ENCODE results near the gene XBP1. TPM values are rescaled to one million over a fixed set of nuclear protein-coding genes. Genes with fewer than 3 reads are reported as not detected.
A peak's percentile ranks its signal among the peaks of the same experiment; 100 is the strongest.

Gene XBP1
- total and polyA plus RNA-seq, 2 donors from 2014 or later, result 114 to 220 TPM

DNA sequence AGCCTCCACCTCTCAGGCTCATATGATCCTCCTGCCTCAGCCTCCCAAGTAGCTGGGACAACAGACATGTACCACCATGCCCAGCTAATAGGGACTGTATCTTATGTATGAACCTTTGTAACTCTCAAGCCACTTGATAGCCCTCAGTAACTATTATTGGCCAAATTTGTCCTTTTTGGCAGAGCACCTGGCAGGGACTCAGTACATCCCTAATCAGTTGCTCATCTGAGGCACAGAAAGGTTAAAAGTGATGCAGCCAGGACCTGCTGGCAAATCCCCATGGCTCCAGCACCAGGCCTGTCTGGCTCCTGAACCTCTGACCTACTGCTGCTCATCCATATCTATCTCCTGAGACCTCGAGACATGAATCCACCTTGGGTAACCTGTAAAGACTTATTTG lies 21.1 kb upstream of the XBP1 start:
- H3K4me3 ChIP-seq (ENCODE audit: low read length in 3 of 3), result no peak overlapping the region
- H3K9me3 ChIP-seq (ENCODE audit: control insufficient read depth in 2 of 3, insufficient read depth in 1 of 3, low read length in 3 of 3), result no peaks in the 10 kb centered on the region
- intact Hi-C loops (cut with DNase I), result no loop called here
- no peak for DNase-seq
- FAIRE-seq, result no peak
- H3K4me1 ChIP-seq (ENCODE audit: control insufficient read depth in 2 of 3, insufficient read depth in 2 of 3, low read depth in 1 of 3, low read length in 3 of 3), result peaks cover 11 to 25% (median 24%) of the 10 kb centered on the region in 3 donors
- no peak overlapping the region for H3K9ac ChIP-seq (ENCODE audit: low read length in 3 of 3)
- H3K27ac ChIP-seq (ENCODE audit: low read depth in 2 of 2, low read length in 2 of 2), result no peak overlapping the region
- H3K36me3 ChIP-seq (ENCODE audit: control insufficient read depth in 2 of 3, insufficient read depth in 3 of 3, low read length in 3 of 3), result no peaks in the 10 kb centered on the region
- no peaks in the 10 kb centered on the region for H3K27me3 ChIP-seq (ENCODE audit: control insufficient read depth, insufficient read depth, low read length)
- TF ChIP-seq, protein P1, sequence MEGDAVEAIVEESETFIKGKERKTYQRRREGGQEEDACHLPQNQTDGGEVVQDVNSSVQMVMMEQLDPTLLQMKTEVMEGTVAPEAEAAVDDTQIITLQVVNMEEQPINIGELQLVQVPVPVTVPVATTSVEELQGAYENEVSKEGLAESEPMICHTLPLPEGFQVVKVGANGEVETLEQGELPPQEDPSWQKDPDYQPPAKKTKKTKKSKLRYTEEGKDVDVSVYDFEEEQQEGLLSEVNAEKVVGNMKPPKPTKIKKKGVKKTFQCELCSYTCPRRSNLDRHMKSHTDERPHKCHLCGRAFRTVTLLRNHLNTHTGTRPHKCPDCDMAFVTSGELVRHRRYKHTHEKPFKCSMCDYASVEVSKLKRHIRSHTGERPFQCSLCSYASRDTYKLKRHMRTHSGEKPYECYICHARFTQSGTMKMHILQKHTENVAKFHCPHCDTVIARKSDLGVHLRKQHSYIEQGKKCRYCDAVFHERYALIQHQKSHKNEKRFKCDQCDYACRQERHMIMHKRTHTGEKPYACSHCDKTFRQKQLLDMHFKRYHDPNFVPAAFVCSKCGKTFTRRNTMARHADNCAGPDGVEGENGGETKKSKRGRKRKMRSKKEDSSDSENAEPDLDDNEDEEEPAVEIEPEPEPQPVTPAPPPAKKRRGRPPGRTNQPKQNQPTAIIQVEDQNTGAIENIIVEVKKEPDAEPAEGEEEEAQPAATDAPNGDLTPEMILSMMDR (IDR thresholded peaks at IDR 0.05; ENCODE audit: borderline replicate concordance, extremely low read depth, insufficient read depth), result no peak

DNA sequence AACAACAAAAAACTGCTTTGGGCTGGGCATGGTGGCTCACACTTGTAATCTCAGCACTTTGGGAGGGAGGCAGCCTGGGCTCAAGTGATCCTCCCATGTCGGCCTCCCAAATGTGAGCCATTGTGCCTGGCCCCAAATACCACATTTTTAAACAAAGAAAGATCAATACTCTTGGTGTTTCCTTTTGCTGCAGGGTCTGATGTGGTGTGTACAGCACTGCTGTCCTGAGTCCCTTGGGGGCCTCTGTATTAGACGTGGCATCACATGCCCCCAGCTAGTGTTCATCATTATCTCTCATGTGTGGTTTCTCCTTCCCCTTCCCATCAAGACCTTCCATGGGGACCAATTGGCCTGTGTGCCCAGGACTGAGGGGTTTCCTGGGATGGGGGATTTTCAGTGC lies 20.5 kb upstream of the XBP1 start:
- no peak for FAIRE-seq
- Histone ChIP-seq H3K4me3 (ENCODE audit: low read length in 3 of 3) (no peak overlapping the region), H3K27me3 (ENCODE audit: control insufficient read depth, insufficient read depth, low read length) (no peaks in the 10 kb centered on the region), H3K27ac (ENCODE audit: low read depth in 2 of 2, low read length in 2 of 2) (no peak overlapping the region), H3K9ac (ENCODE audit: low read length in 3 of 3) (no peak overlapping the region), H3K36me3 (ENCODE audit: control insufficient read depth in 2 of 3, insufficient read depth in 3 of 3, low read length in 3 of 3) (no peaks in the 10 kb centered on the region), H3K4me1 (ENCODE audit: control insufficient read depth in 2 of 3, insufficient read depth in 2 of 3, low read depth in 1 of 3, low read length in 3 of 3) (peaks cover 11 to 25% (median 24%) of the 10 kb centered on the region in 3 donors), H3K9me3 (ENCODE audit: control insufficient read depth in 2 of 3, insufficient read depth in 1 of 3, low read length in 3 of 3) (no peaks in the 10 kb centered on the region)
- intact Hi-C loops (cut with DNase I), result no loop called here
- peak in 1 of 5 donors; percentile 4 for DNase-seq
- TF ChIP-seq, protein P1 (IDR thresholded peaks at IDR 0.05; ENCODE audit: borderline replicate concordance, extremely low read depth, insufficient read depth), result no peak

DNA sequence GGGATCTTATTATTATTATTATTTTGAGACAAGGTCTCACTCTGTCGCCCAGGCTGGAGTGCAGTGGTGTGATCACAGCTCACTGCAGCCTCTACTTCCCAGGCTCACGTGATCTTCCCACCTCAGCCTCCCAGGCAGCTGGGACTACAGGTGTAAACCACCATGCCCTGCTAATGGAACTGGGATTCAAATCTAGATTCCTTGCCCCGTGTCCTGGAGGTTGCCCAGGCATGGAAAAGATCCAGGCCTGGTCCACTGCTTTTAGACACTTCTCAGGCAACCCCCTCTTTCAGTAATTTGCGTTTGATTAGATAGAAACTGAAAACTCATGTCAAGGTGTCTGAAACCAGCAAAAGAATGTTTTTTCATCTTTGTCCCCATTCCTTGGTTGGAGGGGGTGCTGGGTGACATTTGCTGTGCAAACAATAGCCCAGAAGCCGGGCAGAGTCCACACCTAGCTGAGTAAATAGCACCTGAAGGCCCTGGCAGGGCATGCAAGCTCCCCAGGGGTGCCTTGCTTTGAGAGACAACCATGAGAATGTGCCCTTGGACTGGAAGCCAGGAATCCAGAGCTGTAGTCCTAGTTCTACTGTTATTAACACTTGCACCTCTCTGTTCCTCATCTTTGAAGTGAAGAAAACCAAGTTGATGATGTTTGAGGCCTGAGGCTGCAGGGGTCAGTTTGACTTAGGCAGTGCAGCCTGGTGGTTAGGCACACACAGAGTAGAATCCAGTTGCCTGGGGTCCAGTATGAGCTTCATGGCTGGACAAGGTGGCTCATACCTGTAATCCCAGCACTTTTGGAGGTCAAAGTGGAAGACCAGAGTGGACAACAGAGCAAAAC lies 19.1 kb upstream of the XBP1 start:
- H3K36me3 ChIP-seq (ENCODE audit: control insufficient read depth in 2 of 3, insufficient read depth in 3 of 3, low read length in 3 of 3), result no peaks in the 10 kb centered on the region
- no peaks in the 10 kb centered on the region for H3K9me3 ChIP-seq (ENCODE audit: control insufficient read depth in 2 of 3, insufficient read depth in 1 of 3, low read length in 3 of 3)
- intact Hi-C loops (cut with DNase I), result no loop called here
- TF ChIP-seq, protein P1 (IDR thresholded peaks at IDR 0.05; ENCODE audit: borderline replicate concordance, extremely low read depth, insufficient read depth), result no peak
- H3K4me1 ChIP-seq (ENCODE audit: control insufficient read depth in 2 of 3, insufficient read depth in 2 of 3, low read depth in 1 of 3, low read length in 3 of 3), result peaks cover 11 to 27% (median 25%) of the 10 kb centered on the region in 3 donors
- DNase-seq, result peak in 1 of 5 donors; percentile 37
- FAIRE-seq, result no peak
- peak overlapping the region; percentile 51 to 64 for H3K27ac ChIP-seq (ENCODE audit: low read depth in 2 of 2, low read length in 2 of 2)
- H3K4me3 ChIP-seq (ENCODE audit: low read length in 3 of 3), result no peak overlapping the region
- no peaks in the 10 kb centered on the region for H3K27me3 ChIP-seq (ENCODE audit: control insufficient read depth, insufficient read depth, low read length)
- H3K9ac ChIP-seq (ENCODE audit: low read length in 3 of 3), result peak overlapping the region in 1 of 3 donors; percentile 62
